ENCODE results near the gene NAV3.

- TF ChIP-seq, protein P1, sequence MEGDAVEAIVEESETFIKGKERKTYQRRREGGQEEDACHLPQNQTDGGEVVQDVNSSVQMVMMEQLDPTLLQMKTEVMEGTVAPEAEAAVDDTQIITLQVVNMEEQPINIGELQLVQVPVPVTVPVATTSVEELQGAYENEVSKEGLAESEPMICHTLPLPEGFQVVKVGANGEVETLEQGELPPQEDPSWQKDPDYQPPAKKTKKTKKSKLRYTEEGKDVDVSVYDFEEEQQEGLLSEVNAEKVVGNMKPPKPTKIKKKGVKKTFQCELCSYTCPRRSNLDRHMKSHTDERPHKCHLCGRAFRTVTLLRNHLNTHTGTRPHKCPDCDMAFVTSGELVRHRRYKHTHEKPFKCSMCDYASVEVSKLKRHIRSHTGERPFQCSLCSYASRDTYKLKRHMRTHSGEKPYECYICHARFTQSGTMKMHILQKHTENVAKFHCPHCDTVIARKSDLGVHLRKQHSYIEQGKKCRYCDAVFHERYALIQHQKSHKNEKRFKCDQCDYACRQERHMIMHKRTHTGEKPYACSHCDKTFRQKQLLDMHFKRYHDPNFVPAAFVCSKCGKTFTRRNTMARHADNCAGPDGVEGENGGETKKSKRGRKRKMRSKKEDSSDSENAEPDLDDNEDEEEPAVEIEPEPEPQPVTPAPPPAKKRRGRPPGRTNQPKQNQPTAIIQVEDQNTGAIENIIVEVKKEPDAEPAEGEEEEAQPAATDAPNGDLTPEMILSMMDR (IDR thresholded peaks at IDR 0.05; ENCODE audit: low read depth, low read length): no peak
- no peak for TF ChIP-seq EZH2phosphoT487 (IDR thresholded peaks at IDR 0.05; ENCODE audit: low read depth)
Measured at GRCh38 chr12:77954206-77954555, 123.5 kb downstream of the NAV3 start.

All from OCI-LY3 (cell line).